Osteoblast (primary cell): Measurements from ENCODE around the gene PBX1. TPM values are rescaled to one million over a fixed set of nuclear protein-coding genes. Genes with fewer than 3 reads are reported as not detected.

Experiments
- DNase-seq: peaks from one replicate; pipeline ENCODE4 v3.0.0; 2011; ENCODE audit warnings: low spot score, mixed read lengths; ENCODE audit not compliant: insufficient read length; ENCODE audit errors: missing footprints
- H2AFZ ChIP-seq: 2 replicates; pipeline ENCODE4 v1.6.0; 2011; ENCODE audit warnings: mild to moderate bottlenecking, low read length
- H3K27ac ChIP-seq: 2 replicates; pipeline ENCODE4 v1.5.1; 2011; ENCODE audit warnings: mild to moderate bottlenecking, low read depth, low read length, moderate library complexity
- H3K27me3 ChIP-seq: 2 replicates; pipeline ENCODE4 v1.6.0; 2012; ENCODE audit warnings: mild to moderate bottlenecking, control low read depth, inconsistent platforms, low read length, moderate library complexity; ENCODE audit not compliant: insufficient read depth
- H3K36me3 ChIP-seq: 2 replicates; pipeline ENCODE4 v1.5.1; 2011; ENCODE audit warnings: mild to moderate bottlenecking, low read length, control low read depth, moderate library complexity; ENCODE audit not compliant: insufficient read depth
- H3K4me1 ChIP-seq: 2 replicates; pipeline ENCODE4 v1.5.1; 2011; ENCODE audit warnings: mild to moderate bottlenecking, low read length, control low read depth, moderate library complexity; ENCODE audit not compliant: insufficient read depth
- H3K4me2 ChIP-seq: 2 replicates; pipeline ENCODE4 v1.6.0; 2011; ENCODE audit warnings: mild to moderate bottlenecking, low read length; ENCODE audit not compliant: insufficient read depth
- H3K4me3 ChIP-seq: fragments of 200-600 bp; sonication (generic); 3 replicates; pipeline ENCODE4 v1.5.1; 2012; ENCODE audit warnings: mild to moderate bottlenecking, low read length, inconsistent platforms; ENCODE audit not compliant: insufficient read depth
- H3K79me2 ChIP-seq: 2 replicates; pipeline ENCODE4 v1.6.0; 2012; ENCODE audit warnings: mild to moderate bottlenecking, low read length, control low read depth, inconsistent platforms; ENCODE audit not compliant: insufficient read depth
- H3K9me3 ChIP-seq: 2 replicates; pipeline ENCODE4 v1.5.1; 2011; ENCODE audit warnings: low read depth, low read length, control low read depth
- H4K20me1 ChIP-seq: 2 replicates; pipeline ENCODE4 v1.6.0; 2012; ENCODE audit warnings: mild to moderate bottlenecking, low read length, control low read depth; ENCODE audit not compliant: insufficient read depth
- total RNA-seq: library from RNA; depleted of rRNA; stranded (reverse); fragments of >200 nt; gene quantifications from 2 replicates; pipeline ENCODE4 v1.2.3, GENCODE V29; 2012
- TF ChIP-seq, protein P1 (sequence below): IDR thresholded peaks from 2 replicates; pipeline ENCODE4 v1.5.1; 2011; ENCODE audit warnings: mild to moderate bottlenecking, low read depth, low read length, moderate library complexity; ENCODE audit errors: extremely low read depth

The PBX1 gene
- total RNA-seq, 1 donor: 10.1 TPM

DNA sequence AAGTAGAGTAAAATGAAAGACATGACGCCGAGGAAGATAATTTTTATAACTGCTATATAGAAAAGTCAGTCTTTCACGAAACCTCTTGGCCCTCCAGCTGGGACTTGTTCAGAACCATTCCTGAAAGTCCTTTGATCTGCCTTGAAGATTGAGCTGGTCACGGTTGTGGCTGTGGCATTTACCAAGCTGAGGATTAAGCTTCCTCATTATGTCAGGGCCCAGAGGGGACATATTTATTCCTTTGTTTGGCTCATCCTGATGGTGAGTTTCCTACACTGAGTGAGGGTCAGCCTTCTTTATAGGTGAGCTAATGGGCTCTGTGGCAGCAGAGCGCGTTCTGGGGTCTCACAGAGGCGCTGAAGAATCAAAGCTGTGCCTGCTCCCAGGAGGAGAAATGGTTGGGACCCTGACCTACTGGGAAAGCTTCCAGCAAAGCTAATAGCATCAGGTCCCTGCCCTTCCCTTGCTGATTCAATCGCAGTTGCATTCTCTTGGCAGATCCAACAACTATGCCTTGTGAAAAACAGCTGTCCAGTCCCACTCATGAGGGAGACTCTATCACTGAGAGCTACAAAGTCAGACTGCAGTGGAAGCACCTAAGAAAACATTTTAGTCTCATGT, 43.2 kb upstream of the PBX1 start:
- Histone ChIP-seq H2AFZ (no peak overlapping the region), H3K9me3 (no peaks in the 10 kb centered on the region), H3K27ac (no peak overlapping the region), H3K27me3 (no peaks in the 10 kb centered on the region), H3K79me2 (no peaks in the 10 kb centered on the region), H3K36me3 (no peaks in the 10 kb centered on the region), H3K4me2 (no peak overlapping the region), H3K4me3 (no peak overlapping the region), H4K20me1 (no peaks in the 10 kb centered on the region), H3K4me1 (no peaks in the 10 kb centered on the region)
- TF ChIP-seq, protein P1, sequence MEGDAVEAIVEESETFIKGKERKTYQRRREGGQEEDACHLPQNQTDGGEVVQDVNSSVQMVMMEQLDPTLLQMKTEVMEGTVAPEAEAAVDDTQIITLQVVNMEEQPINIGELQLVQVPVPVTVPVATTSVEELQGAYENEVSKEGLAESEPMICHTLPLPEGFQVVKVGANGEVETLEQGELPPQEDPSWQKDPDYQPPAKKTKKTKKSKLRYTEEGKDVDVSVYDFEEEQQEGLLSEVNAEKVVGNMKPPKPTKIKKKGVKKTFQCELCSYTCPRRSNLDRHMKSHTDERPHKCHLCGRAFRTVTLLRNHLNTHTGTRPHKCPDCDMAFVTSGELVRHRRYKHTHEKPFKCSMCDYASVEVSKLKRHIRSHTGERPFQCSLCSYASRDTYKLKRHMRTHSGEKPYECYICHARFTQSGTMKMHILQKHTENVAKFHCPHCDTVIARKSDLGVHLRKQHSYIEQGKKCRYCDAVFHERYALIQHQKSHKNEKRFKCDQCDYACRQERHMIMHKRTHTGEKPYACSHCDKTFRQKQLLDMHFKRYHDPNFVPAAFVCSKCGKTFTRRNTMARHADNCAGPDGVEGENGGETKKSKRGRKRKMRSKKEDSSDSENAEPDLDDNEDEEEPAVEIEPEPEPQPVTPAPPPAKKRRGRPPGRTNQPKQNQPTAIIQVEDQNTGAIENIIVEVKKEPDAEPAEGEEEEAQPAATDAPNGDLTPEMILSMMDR: no peak
- no peak for DNase-seq

DNA sequence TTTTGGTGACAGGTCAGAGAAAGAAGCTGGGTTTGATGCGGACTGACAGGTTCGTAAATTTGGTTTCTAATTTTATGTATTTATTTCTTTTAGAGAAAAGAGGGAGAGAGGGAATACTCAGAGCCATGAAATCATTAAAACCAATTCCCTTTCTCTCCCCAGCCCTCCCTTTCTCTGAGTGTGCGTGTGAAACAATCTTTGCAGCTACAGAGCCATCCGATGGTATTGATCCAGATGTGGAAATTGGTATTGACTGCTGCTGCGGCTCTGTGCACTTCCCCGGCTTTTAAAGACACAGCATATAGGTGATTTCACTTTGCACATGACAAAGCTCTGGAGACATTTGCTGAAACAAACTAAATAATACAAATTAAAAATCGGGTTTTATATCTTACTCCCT, 42.4 kb upstream of the PBX1 start:
- no peak overlapping the region for H3K4me3 ChIP-seq
- TF ChIP-seq, protein P1: no peak
- H2AFZ ChIP-seq: no peak overlapping the region
- H4K20me1 ChIP-seq: no peaks in the 10 kb centered on the region
- no peaks in the 10 kb centered on the region for H3K79me2 ChIP-seq
- no peak overlapping the region for H3K27ac ChIP-seq
- DNase-seq: no peak
- no peak overlapping the region for H3K4me2 ChIP-seq
- H3K9me3 ChIP-seq: no peaks in the 10 kb centered on the region
- no peaks in the 10 kb centered on the region for H3K27me3 ChIP-seq
- H3K4me1 ChIP-seq: no peaks in the 10 kb centered on the region
- H3K36me3 ChIP-seq: no peaks in the 10 kb centered on the region

DNA sequence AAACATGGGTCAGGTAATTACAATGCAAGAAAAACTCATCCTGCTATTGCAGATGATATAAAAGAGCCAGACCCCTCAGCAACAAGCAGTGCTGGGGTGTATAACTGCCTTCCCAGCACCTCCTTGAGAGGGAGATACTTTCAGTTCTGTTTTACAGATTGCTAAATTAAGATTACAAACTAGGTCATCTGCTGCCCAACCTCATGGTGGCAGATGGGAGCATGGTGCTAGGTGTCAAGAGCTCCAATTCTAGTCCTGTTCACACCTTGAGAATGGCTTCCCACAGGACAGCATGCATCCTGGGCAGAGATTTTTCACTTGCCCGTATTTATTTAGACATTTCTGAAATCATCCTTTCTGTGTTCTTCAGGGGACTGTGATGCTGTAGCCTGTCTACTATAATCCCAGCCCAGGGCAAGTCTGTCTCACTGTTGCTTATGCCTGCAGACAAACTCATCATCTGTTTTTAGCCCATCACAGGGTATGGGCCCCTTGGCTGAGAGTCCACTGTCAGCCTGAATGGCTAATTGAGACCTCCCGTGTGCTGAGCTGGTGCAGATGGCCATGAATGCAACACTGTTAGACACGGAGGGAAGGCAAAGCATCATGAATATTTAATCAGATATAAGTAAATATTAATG, 40.2 kb upstream of the PBX1 start:
- Histone ChIP-seq H4K20me1 (no peaks in the 10 kb centered on the region), H3K4me3 (no peak overlapping the region), H3K27me3 (no peaks in the 10 kb centered on the region), H3K79me2 (no peaks in the 10 kb centered on the region), H3K4me2 (no peak overlapping the region), H3K36me3 (no peaks in the 10 kb centered on the region), H3K4me1 (no peaks in the 10 kb centered on the region), H3K9me3 (no peaks in the 10 kb centered on the region), H3K27ac (no peak overlapping the region), H2AFZ (no peak overlapping the region)
- TF ChIP-seq, protein P1: no peak
- DNase-seq: no peak

DNA sequence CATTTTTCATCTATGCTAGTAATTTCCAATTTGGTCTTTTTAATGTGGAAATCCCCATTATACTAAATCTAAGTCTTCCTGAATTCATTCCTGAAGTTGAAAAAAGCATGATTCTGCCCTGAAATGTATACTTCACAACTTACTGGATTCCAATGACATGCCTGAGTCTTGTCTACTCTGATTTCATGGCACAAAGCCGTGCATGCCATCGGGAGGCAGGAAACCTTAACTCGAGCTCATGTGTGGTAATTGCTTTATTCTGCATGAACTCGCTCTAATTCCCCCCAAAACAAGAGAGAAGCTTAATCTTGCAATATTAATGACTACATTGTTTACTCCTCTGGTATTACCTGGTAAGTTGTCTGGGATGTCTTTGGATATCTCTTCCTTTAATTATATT, 39.6 kb upstream of the PBX1 start:
- TF ChIP-seq, protein P1: no peak
- no peaks in the 10 kb centered on the region for H4K20me1 ChIP-seq
- H3K9me3 ChIP-seq: no peaks in the 10 kb centered on the region
- no peaks in the 10 kb centered on the region for H3K27me3 ChIP-seq
- H3K36me3 ChIP-seq: no peaks in the 10 kb centered on the region
- no peak overlapping the region for H3K4me2 ChIP-seq
- H3K27ac ChIP-seq: no peak overlapping the region
- H3K4me1 ChIP-seq: no peaks in the 10 kb centered on the region
- no peak for DNase-seq
- H2AFZ ChIP-seq: no peak overlapping the region
- H3K79me2 ChIP-seq: no peaks in the 10 kb centered on the region
- H3K4me3 ChIP-seq: no peak overlapping the region
